GM12878 (cell line): ENCODE data around the gene DIMT1. TPM values are rescaled to one million over a fixed set of nuclear protein-coding genes. Genes with fewer than 3 reads are reported as not detected.

ENCODE experiments used
- ATAC-seq: fragments of 200-7000 bp; cut with Tn5 transposase; 3 replicates; pipeline ENCODE4 v1.9.1; 2020; ENCODE audit warnings: mild to moderate bottlenecking, moderate library complexity
- BruUV-seq: library from RNA; stranded (reverse); fragments of 400-500 nt; replicated peaks from 2 replicates; lab custom pipeline; 2021; lab: Mats Ljungman, UMichigan
- CTCF ChIA-PET: fragments of 300-600 bp; sonication (Branson Sonifier 250); formaldehyde crosslinking; extraction: SDS; loops from one replicate; lab custom pipeline; 2021; ENCODE audit warnings: inconsistent platforms; lab: Yijun Ruan, JAX
- POLR2A ChIA-PET: fragments of 350-600 bp; formaldehyde crosslinking; extraction: SDS; loops from one replicate; lab custom pipeline; 2021; ENCODE audit warnings: inconsistent platforms; lab: Charles Lee
- RAD21 ChIA-PET: fragments of 300-600 bp; sonication (Branson Sonifier 250); formaldehyde crosslinking; loops from one replicate; lab custom pipeline; 2023; ENCODE audit warnings: antibody characterized with exemption; ENCODE audit not compliant: unreplicated experiment; lab: Charles Lee
- SMC1A ChIA-PET: fragments of 300-600 bp; sonication (Branson Sonifier 250); formaldehyde crosslinking; loops from one replicate; lab custom pipeline; 2023; ENCODE audit not compliant: unreplicated experiment, uncharacterized antibody; lab: Charles Lee
- DNase-seq: peaks from one replicate; pipeline ENCODE4 v3.0.0-alpha.2; 2011; ENCODE audit warnings: low read depth, low spot score
- FAIRE-seq: peaks from 3 replicates; lab custom pipeline; 2011; peaks lifted over from hg19 to GRCh38; lab: Jason Lieb, UNC
- H2AFZ ChIP-seq: 2 replicates; pipeline ENCODE4 v1.6.0; 2011; ENCODE audit warnings: low read depth, low read length, control low read depth; ENCODE audit not compliant: control insufficient read depth
- H3K27ac ChIP-seq: 2 replicates; pipeline ENCODE4 v1.5.1; 2011; ENCODE audit warnings: control low read depth; ENCODE audit not compliant: control insufficient read depth, insufficient read depth
- H3K27me3 ChIP-seq, 2 experiments: replicated peaks in 1 of 2; 2 replicates each; pipeline versions ENCODE4 v1.6.0 to v1.6.1; 2011; ENCODE audit warnings: low read length in 1 of 2; ENCODE audit not compliant: control insufficient read depth in 2 of 2, insufficient read depth in 2 of 2
- H3K36me3 ChIP-seq, 2 experiments: 2 replicates each; pipeline ENCODE4 v1.5.1; 2011; ENCODE audit warnings: low read length in 1 of 2; ENCODE audit not compliant: control insufficient read depth in 2 of 2, insufficient read depth in 2 of 2
- H3K4me1 ChIP-seq: 2 replicates; pipeline ENCODE4 v1.6.1; 2011; ENCODE audit warnings: mild to moderate bottlenecking, low read length, moderate library complexity, mixed read lengths; ENCODE audit not compliant: control insufficient read depth, insufficient read depth
- H3K4me2 ChIP-seq: 2 replicates; pipeline ENCODE4 v1.6.0; 2011; ENCODE audit warnings: control low read depth; ENCODE audit not compliant: control insufficient read depth, insufficient read depth
- H3K4me3 ChIP-seq: fragments of 200-600 bp; sonication (generic); 2 replicates; pipeline ENCODE4 v1.5.1; 2016
- H3K79me2 ChIP-seq: 2 replicates; pipeline ENCODE4 v1.6.0; 2011; ENCODE audit warnings: low read length; ENCODE audit not compliant: control insufficient read depth, insufficient read depth
- H3K9ac ChIP-seq: 2 replicates; pipeline ENCODE4 v1.8.0; 2011; ENCODE audit warnings: low read length, control low read depth, mixed read lengths; ENCODE audit not compliant: control insufficient read depth, insufficient read depth
- H3K9me3 ChIP-seq: replicated peaks from 3 replicates; pipeline ENCODE4 v1.5.1; 2011; ENCODE audit warnings: mild to moderate bottlenecking, low read length; ENCODE audit not compliant: control insufficient read depth, insufficient read depth
- H4K20me1 ChIP-seq: 2 replicates; pipeline ENCODE4 v1.6.0; 2011; ENCODE audit not compliant: control insufficient read depth, insufficient read depth
- CHD2 ChIP-seq: IDR thresholded peaks from 2 replicates; pipeline ENCODE4 v1.6.1; 2011; ENCODE audit warnings: low read depth, low read length, improper control_type of control experiment, borderline replicate concordance
- DPF2 ChIP-seq: fragments of 450-650 bp; IDR thresholded peaks from 2 replicates; pipeline ENCODE4 v1.6.1; 2017; ENCODE audit warnings: mild to moderate bottlenecking
- EP300 ChIP-seq, 2 experiments: fragments of 150-350 bp in 1 of 2; IDR thresholded peaks; 2 replicates each; pipeline ENCODE4 v1.6.1; 2011 to 2012; ENCODE audit warnings: low read depth in 2 of 2, low read length in 2 of 2, borderline replicate concordance in 1 of 2, improper control_type of control experiment in 1 of 2, inconsistent platforms in 1 of 2; ENCODE audit not compliant: control insufficient read depth in 1 of 2
- EZH2 ChIP-seq: IDR thresholded peaks from 2 replicates; pipeline ENCODE4 v1.6.1; 2012; ENCODE audit warnings: low read depth, mild to moderate bottlenecking, control low read depth, inconsistent platforms, low read length, borderline replicate concordance; ENCODE audit not compliant: control insufficient read depth
- HDAC6 ChIP-seq: fragments of 200-600 bp; sonication (generic); IDR thresholded peaks from one replicate; pipeline ENCODE4 v1.8.0; 2017; ENCODE audit warnings: antibody characterized with exemption; ENCODE audit not compliant: unreplicated experiment
- RAD51 ChIP-seq: fragments of 450-650 bp; IDR thresholded peaks from 2 replicates; pipeline ENCODE4 v1.6.1; 2016; ENCODE audit warnings: moderate library complexity, mild to moderate bottlenecking, inconsistent platforms
- SMAD1 ChIP-seq: fragments of 450-650 bp; IDR thresholded peaks from 2 replicates; pipeline ENCODE4 v1.6.1; 2018; ENCODE audit warnings: mild to moderate bottlenecking, low read depth; ENCODE audit not compliant: partially characterized antibody
- ZBED1 ChIP-seq: IDR thresholded peaks from 2 replicates; pipeline ENCODE4 v1.6.1; 2016; ENCODE audit warnings: borderline replicate concordance
- ZSCAN29 ChIP-seq: fragments of 450-650 bp; IDR thresholded peaks from 2 replicates; pipeline ENCODE4 v1.6.1; 2017; ENCODE audit warnings: mild to moderate bottlenecking, moderate library complexity
- WGBS: methylation state at CpG from one replicate; pipeline ENCODE4 v1.1.6; 2016; ENCODE audit warnings: low lambda C conversion rate; ENCODE audit not compliant: insufficient replicate concordance, insufficient coverage; ENCODE audit errors: missing lambda C conversion rate; 5-methylcytosine and 5-hydroxymethylcytosine counted together
- in situ Hi-C: fragments of 300-500 bp; cut with MboI; formaldehyde crosslinking; loops from 9 replicates; pipeline ENCODE4 v1.14.3; 2018; ENCODE audit warnings: mixed read lengths
- intact Hi-C: fragments of 100-400 bp; cut with micrococcal nuclease; formaldehyde crosslinking; loops from one replicate; pipeline ENCODE4 v1.14.2; 2022; ENCODE audit not compliant: unreplicated experiment
- polyA plus RNA-seq, 11 experiments: library from polyadenylated mRNA; depleted of rRNA in 4 of 11; unstranded in 6 of 11; stranded (reverse) in 5 of 11; fragments of >200 nt; fragmentation: Nextera tagmentation in 4 of 11; fragmentation: Illumina TruSeq in 1 of 11; extraction: Ambion mirVana in 4 of 11; extraction: Trizol in 1 of 11; gene quantifications; 1 replicate in 1 of 11; 2 replicates in 10 of 11; pipeline versions ENCODE4 v1.2.1 to v1.2.3, GENCODE V29; 2011 to 2016; ENCODE audit warnings: inconsistent platforms in 2 of 11, missing spikeins in 2 of 11, low read depth in 1 of 11
- total RNA-seq, 4 experiments: library from RNA; depleted of rRNA in 3 of 4; stranded (reverse); fragments of >200 nt in 3 of 4; fragmentation: Illumina TruSeq in 1 of 4; extraction: Trizol in 1 of 4; gene quantifications; 2 replicates each; pipeline versions ENCODE4 v1.2.1 to v1.2.3, GENCODE V29; 2013 to 2021
- TF ChIP-seq, protein P1 (sequence below): IDR thresholded peaks from 2 replicates; pipeline ENCODE4 v1.6.1; 2012; ENCODE audit warnings: mild to moderate bottlenecking, low read depth, low read length

The DIMT1 gene
- total and polyA plus RNA-seq, 10 of the 15 experiments (the other 5 are each of a cell fraction or from before 2014, with no cell fraction given): 19.0 to 66.2 (median 31.6) TPM

GRCh38 chr5:62374090-62374489 is 29.6 kb downstream of the DIMT1 start (continued):
- TF ChIP-seq EZH2 (no peak), ZBED1 (no peak), HDAC6 (no peak), ZSCAN29 (no peak), EP300 (IDR thresholded peaks at IDR 0.05; ENCODE audit: borderline replicate concordance in 1 of 2, control insufficient read depth in 1 of 2, low read depth in 2 of 2, low read length in 2 of 2) (no peak), SMAD1 (no peak), DPF2 (no peak)
- TF ChIP-seq, protein P1, sequence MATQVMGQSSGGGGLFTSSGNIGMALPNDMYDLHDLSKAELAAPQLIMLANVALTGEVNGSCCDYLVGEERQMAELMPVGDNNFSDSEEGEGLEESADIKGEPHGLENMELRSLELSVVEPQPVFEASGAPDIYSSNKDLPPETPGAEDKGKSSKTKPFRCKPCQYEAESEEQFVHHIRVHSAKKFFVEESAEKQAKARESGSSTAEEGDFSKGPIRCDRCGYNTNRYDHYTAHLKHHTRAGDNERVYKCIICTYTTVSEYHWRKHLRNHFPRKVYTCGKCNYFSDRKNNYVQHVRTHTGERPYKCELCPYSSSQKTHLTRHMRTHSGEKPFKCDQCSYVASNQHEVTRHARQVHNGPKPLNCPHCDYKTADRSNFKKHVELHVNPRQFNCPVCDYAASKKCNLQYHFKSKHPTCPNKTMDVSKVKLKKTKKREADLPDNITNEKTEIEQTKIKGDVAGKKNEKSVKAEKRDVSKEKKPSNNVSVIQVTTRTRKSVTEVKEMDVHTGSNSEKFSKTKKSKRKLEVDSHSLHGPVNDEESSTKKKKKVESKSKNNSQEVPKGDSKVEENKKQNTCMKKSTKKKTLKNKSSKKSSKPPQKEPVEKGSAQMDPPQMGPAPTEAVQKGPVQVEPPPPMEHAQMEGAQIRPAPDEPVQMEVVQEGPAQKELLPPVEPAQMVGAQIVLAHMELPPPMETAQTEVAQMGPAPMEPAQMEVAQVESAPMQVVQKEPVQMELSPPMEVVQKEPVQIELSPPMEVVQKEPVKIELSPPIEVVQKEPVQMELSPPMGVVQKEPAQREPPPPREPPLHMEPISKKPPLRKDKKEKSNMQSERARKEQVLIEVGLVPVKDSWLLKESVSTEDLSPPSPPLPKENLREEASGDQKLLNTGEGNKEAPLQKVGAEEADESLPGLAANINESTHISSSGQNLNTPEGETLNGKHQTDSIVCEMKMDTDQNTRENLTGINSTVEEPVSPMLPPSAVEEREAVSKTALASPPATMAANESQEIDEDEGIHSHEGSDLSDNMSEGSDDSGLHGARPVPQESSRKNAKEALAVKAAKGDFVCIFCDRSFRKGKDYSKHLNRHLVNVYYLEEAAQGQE: no peak

- FAIRE-seq: no peak
- Histone ChIP-seq H3K4me2 (no peak overlapping the region), H2AFZ (no peak overlapping the region), H3K36me3 (peaks cover 4 to 21% of the 10 kb centered on the region in 2 experiments), H3K79me2 (no peaks in the 10 kb centered on the region), H3K27ac (no peak overlapping the region), H4K20me1 (no peaks in the 10 kb centered on the region), H3K4me1 (no peaks in the 10 kb centered on the region), H3K27me3 (no peaks in the 10 kb centered on the region), H3K9ac (no peak overlapping the region), H3K9me3 (no peaks in the 10 kb centered on the region), H3K4me3 (no peak overlapping the region)
- in situ Hi-C loops (no loop called here), intact Hi-C loops (no loop called here)
- BruUV-seq: no TSS peak
- RAD21 ChIA-PET: no interaction called here
- 100% methylated on average over 3 of the region's 3 CpGs for WGBS
- no peak for TF ChIP-seq RAD51
- TF ChIP-seq CHD2: no peak
- no peak for DNase-seq
- POLR2A ChIA-PET: no interaction called here
- ATAC-seq: no peak
- CTCF ChIA-PET: no interaction called here
- SMC1A ChIA-PET: no interaction called here
Observed at GRCh38 chr5:62373382-62373781, 30.3 kb downstream of the DIMT1 start.
